GM23248 (cell line): Measurements from ENCODE around the gene CCNG1. TPM values are rescaled to one million over a fixed set of nuclear protein-coding genes. Genes with fewer than 3 reads are reported as not detected.
"Not testable (repeated sequence)": the region's sequence is repeated elsewhere in the genome, so short reads cannot be mapped to it uniquely, and the experiment has no call there.

ENCODE experiments used
- DNase-seq: peaks from one replicate; pipeline ENCODE4 v3.0.0-alpha.2; 2015
- H2AFZ ChIP-seq: fragments of 200-600 bp; sonication (generic); 2 replicates; pipeline ENCODE4 v1.6.1; 2016; ENCODE audit warnings: antibody characterized with exemption
- H3F3A ChIP-seq: fragments of 200-600 bp; sonication (generic); 2 replicates; pipeline ENCODE4 v1.6.1; 2016; ENCODE audit warnings: mild to moderate bottlenecking, antibody characterized with exemption, mixed run types; ENCODE audit not compliant: insufficient read depth
- H3K27ac ChIP-seq: fragments of 200-600 bp; sonication (generic); 2 replicates; pipeline ENCODE4 v1.5.1; 2016; ENCODE audit warnings: mild to moderate bottlenecking
- H3K27me3 ChIP-seq: fragments of 200-600 bp; sonication (generic); replicated peaks from 2 replicates; pipeline ENCODE4 v1.6.1; 2016; ENCODE audit warnings: mild to moderate bottlenecking; ENCODE audit not compliant: insufficient read depth
- H3K36me3 ChIP-seq: fragments of 200-600 bp; sonication (generic); 2 replicates; pipeline ENCODE4 v1.6.1; 2016; ENCODE audit warnings: low read depth, mild to moderate bottlenecking
- H3K4me1 ChIP-seq: fragments of 200-600 bp; sonication (generic); 2 replicates; pipeline ENCODE4 v1.6.1; 2016; ENCODE audit warnings: mild to moderate bottlenecking; ENCODE audit not compliant: insufficient read depth
- H3K4me2 ChIP-seq: fragments of 200-600 bp; sonication (generic); one replicate; pipeline ENCODE4 v1.6.1; 2016; ENCODE audit warnings: mild to moderate bottlenecking; ENCODE audit not compliant: unreplicated experiment
- H3K4me3 ChIP-seq: fragments of 200-600 bp; sonication (generic); 2 replicates; pipeline ENCODE4 v1.5.1; 2016; ENCODE audit warnings: mild to moderate bottlenecking
- H3K79me2 ChIP-seq: fragments of 200-600 bp; sonication (generic); 2 replicates; pipeline ENCODE4 v1.6.1; 2016; ENCODE audit warnings: mild to moderate bottlenecking; ENCODE audit not compliant: insufficient read depth
- H3K9ac ChIP-seq: fragments of 200-600 bp; sonication (generic); 2 replicates; pipeline ENCODE4 v1.6.1; 2016; ENCODE audit warnings: mild to moderate bottlenecking
- H3K9me2 ChIP-seq: fragments of 200-600 bp; sonication (generic); 2 replicates; pipeline ENCODE4 v1.6.1; 2016; ENCODE audit warnings: mixed run types, mild to moderate bottlenecking, moderate library complexity; ENCODE audit not compliant: insufficient read depth
- H3K9me3 ChIP-seq: fragments of 200-600 bp; sonication (generic); one replicate; pipeline ENCODE4 v1.6.1; 2017; ENCODE audit warnings: low read depth
- H4K20me1 ChIP-seq: fragments of 200-600 bp; sonication (generic); 2 replicates; pipeline ENCODE4 v1.6.0; 2016; ENCODE audit not compliant: insufficient read depth
- EZH2 ChIP-seq: fragments of 200-600 bp; sonication (generic); IDR thresholded peaks from 2 replicates; pipeline ENCODE4 v1.6.1; 2018; ENCODE audit warnings: antibody characterized with exemption, mild to moderate bottlenecking; ENCODE audit not compliant: insufficient read depth, poor library complexity, severe bottlenecking
- EZH2phosphoT487 ChIP-seq: fragments of 200-600 bp; sonication (generic); IDR thresholded peaks from 2 replicates; pipeline ENCODE4 v1.6.1; 2018; ENCODE audit warnings: antibody characterized with exemption, moderate library complexity, mild to moderate bottlenecking, low read depth; ENCODE audit not compliant: insufficient read depth
- WGBS, 2 experiments: methylation state at CpG; one replicate each; pipeline ENCODE4 v1.1.6; 2015 to 2017; ENCODE audit warnings: low lambda C conversion rate in 2 of 2, low coverage in 1 of 2; ENCODE audit errors: missing lambda C conversion rate in 2 of 2; 5-methylcytosine and 5-hydroxymethylcytosine counted together
- in situ Hi-C: fragments of 300-500 bp; cut with MboI; formaldehyde crosslinking; loops from 2 replicates; pipeline ENCODE4 v1.15.0; 2020
- polyA plus RNA-seq: library from polyadenylated mRNA; unstranded; fragments of >200 nt; fragmentation: Nextera tagmentation; extraction: Ambion mirVana; gene quantifications from 2 replicates; pipeline ENCODE4 v1.2.1, GENCODE V29; 2016
- total RNA-seq: library from RNA; depleted of rRNA; stranded (reverse); fragments of >200 nt; shearing (Covaris generic); gene quantifications from 2 replicates; pipeline ENCODE4 v1.2.3, GENCODE V29; 2014

The CCNG1 gene
- total and polyA plus RNA-seq, 2 experiments from 2014 or later: 101 to 166 TPM

DNA sequence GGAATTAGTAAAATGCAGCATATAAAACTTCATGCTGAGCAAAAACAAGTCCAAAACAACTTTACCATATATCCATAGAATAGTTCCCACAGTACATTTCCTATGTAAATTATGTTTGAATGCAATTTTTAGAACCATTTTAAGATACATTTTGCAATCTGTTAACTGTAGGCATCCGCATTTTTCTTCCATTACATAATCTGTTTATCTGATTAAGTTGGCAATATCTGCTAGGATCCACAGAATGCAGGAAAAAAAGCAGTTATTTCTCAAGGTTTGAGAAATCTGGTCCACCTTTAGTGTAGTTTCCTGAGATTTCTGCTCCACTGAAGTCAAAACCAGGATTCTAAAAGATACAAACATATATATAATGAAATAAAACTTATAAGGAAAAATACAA is 16.3 kb downstream of the CCNG1 start:
- Histone ChIP-seq H3K4me1 (peaks cover 11% of the 10 kb centered on the region), H3K9me3 (no peaks in the 10 kb centered on the region), H3K9me2 (no peaks in the 10 kb centered on the region), H3K27me3 (no peaks in the 10 kb centered on the region), H3K79me2 (peaks cover 27% of the 10 kb centered on the region), H3F3A (peaks cover 49% of the 10 kb centered on the region), H3K4me3 (no peak overlapping the region), H3K36me3 (peaks cover 9% of the 10 kb centered on the region), H3K9ac (no peak overlapping the region), H3K4me2 (peak overlapping the region; percentile 18), H2AFZ (no peak overlapping the region), H4K20me1 (no peaks in the 10 kb centered on the region), H3K27ac (no peak overlapping the region)
- in situ Hi-C loops: no loop called here
- 56 to 68% methylated on average over 1 of the region's 1 CpG for WGBS, 2 experiments
- DNase-seq: peak; percentile 64
- TF ChIP-seq EZH2 (no peak), EZH2phosphoT487 (no peak)

- H3K9ac ChIP-seq, H3K27ac ChIP-seq, H4K20me1 ChIP-seq, DNase-seq, H3K27me3 ChIP-seq, in situ Hi-C loops, H3K36me3 ChIP-seq, H3K9me3 ChIP-seq, H3K9me2 ChIP-seq, H2AFZ ChIP-seq, H3K4me2 ChIP-seq, H3K4me3 ChIP-seq: not testable (repeated sequence)
- H3K79me2 ChIP-seq: peaks cover 38% of the 10 kb centered on the region
- H3F3A ChIP-seq: peaks cover 35% of the 10 kb centered on the region
- 94 to 95% methylated on average over 16 to 17 of the region's 17 CpGs for WGBS, 2 experiments
- peaks cover 15% of the 10 kb centered on the region for H3K4me1 ChIP-seq
Observed at GRCh38 chr5:163455406-163455805, 18.0 kb downstream of the CCNG1 start.

GRCh38 chr5:163456029-163456589 is 18.7 kb downstream of the CCNG1 start:
- Histone ChIP-seq H3K36me3 (no peaks in the 10 kb centered on the region), H2AFZ (no peak overlapping the region), H4K20me1 (no peaks in the 10 kb centered on the region), H3K4me2 (no peak overlapping the region), H3K27ac (no peak overlapping the region), H3K4me3 (no peak overlapping the region), H3K9me3 (no peaks in the 10 kb centered on the region), H3K27me3 (no peaks in the 10 kb centered on the region), H3K79me2 (peaks cover 38% of the 10 kb centered on the region), H3K9me2 (no peaks in the 10 kb centered on the region), H3F3A (peaks cover 33% of the 10 kb centered on the region), H3K4me1 (peaks cover 15% of the 10 kb centered on the region), H3K9ac (no peak overlapping the region)
- WGBS, 2 experiments: 66 to 69% methylated on average over 2 of the region's 2 CpGs
- in situ Hi-C loops: no loop called here
- TF ChIP-seq EZH2phosphoT487 (no peak), EZH2 (no peak)
- no peak for DNase-seq

DNA sequence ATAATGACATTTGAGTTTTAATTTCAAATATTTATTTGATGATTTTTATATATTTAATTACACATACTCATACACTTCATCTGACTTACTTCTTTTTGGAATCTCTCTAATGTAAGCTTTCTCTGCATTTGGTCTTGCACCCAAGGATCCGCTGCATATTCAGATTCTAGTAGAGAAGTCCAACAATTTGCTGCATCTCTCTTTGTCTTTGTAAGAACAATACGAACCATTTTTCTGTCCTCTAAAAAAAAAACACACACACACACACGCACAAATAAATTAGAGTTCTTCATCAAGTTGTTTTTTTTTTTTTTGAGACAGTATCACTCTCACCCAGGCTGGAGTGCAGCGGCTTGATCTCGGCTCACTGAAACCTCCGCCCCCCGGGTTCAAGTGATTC is 19.4 kb downstream of the CCNG1 start:
- H3K9me3 ChIP-seq: no peaks in the 10 kb centered on the region
- H3K4me3 ChIP-seq: no peak overlapping the region
- in situ Hi-C loops: no loop called here
- no peak overlapping the region for H3K9ac ChIP-seq
- WGBS, 2 experiments: 96 to 97% methylated on average over 7 of the region's 7 CpGs
- peaks cover 38% of the 10 kb centered on the region for H3K79me2 ChIP-seq
- TF ChIP-seq EZH2 (no peak), EZH2phosphoT487 (no peak)
- H3K36me3 ChIP-seq: no peaks in the 10 kb centered on the region
- H3K27me3 ChIP-seq: no peaks in the 10 kb centered on the region
- no peaks in the 10 kb centered on the region for H3K9me2 ChIP-seq
- H3K4me1 ChIP-seq: peaks cover 15% of the 10 kb centered on the region
- H3K27ac ChIP-seq: no peak overlapping the region
- H3F3A ChIP-seq: peaks cover 36% of the 10 kb centered on the region
- H4K20me1 ChIP-seq: no peaks in the 10 kb centered on the region
- H3K4me2 ChIP-seq: no peak overlapping the region
- DNase-seq: no peak
- H2AFZ ChIP-seq: no peak overlapping the region

DNA sequence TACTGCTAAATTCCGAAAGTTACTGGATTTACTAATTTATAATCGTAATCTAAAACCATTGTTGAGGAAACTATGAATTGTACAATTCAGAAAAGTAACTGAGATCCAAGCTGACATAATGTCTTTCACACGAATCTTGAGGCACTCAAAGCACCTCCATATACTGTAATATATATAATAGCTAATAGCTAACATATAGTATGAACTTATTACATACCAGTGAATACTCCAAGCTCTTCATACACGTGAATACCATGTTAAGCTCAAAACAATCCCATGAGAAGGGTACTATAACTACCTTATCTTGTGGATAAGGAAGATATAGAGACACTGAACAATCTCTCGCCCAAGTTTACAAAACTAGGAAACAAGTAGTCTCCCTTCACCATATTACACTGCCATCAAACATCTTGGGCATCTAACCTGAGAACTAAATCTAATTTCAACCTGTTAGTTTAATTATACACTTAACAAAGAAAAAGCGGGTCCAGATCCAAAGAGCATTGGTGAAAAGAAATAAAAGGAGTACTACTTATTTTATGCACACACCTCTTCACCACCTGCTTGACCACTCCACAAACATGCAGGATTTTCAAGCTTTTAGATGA is 21.5 kb downstream of the CCNG1 start:
- Histone ChIP-seq H3K9me3 (no peaks in the 10 kb centered on the region), H3K4me3 (peak overlapping the region; percentile 85), H4K20me1 (no peaks in the 10 kb centered on the region), H3K36me3 (no peaks in the 10 kb centered on the region), H3K79me2 (peaks cover 50% of the 10 kb centered on the region), H3F3A (peaks cover 36% of the 10 kb centered on the region), H3K4me2 (peak overlapping the region; percentile 94), H3K27me3 (no peaks in the 10 kb centered on the region), H3K9me2 (no peaks in the 10 kb centered on the region), H3K27ac (peak overlapping the region; percentile 97; the same call in 1 of the 2 replicates), H3K9ac (peak overlapping the region; percentile 92), H2AFZ (peak overlapping the region; percentile 91), H3K4me1 (peaks cover 24% of the 10 kb centered on the region)
- DNase-seq: no peak
- in situ Hi-C loops: no loop called here
- WGBS, 2 experiments: 47 to 49% methylated on average over 6 of the region's 6 CpGs
- TF ChIP-seq EZH2phosphoT487 (no peak), EZH2 (no peak)
